GM19240 (cell line): Measurements from ENCODE around the gene ATP6V0E1.

Source experiments
- DNase-seq: peaks from one replicate; pipeline ENCODE4 v3.0.0; 2011; ENCODE audit warnings: low spot score; ENCODE audit not compliant: insufficient read length

ATP6V0E1 gene

DNA sequence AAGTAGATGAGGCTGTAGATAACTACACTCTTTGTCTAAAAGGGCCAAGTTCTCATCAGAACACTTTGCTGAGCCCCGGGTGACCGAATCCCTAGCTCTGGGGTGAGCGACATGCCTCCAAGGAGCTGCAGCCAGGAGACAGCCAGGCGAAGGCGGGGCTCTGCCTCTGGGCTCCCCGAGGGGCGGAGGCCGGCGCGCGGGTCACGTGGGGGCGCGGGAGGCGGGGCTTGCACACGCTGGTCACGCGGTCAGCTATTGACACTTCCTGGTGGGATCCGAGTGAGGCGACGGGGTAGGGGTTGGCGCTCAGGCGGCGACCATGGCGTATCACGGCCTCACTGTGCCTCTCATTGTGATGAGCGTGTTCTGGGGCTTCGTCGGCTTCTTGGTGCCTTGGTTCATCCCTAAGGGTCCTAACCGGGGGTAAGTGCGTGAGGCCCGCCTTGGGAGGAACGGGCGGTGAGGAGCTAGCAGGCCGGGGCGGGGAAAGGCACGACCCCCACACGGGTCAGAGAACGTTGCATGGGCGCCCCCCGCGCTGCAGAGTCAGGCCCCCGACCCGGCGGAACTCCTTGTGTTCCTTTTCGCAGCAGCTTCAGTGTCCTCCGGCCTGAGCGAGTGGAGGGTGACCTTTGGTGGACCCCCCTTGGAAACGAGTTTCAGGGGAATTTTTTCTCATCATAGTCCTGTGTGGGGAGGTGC is at the start of gene ATP6V0E1:
Gene ATP6V0E1 (plus strand): TSS at position 230 of the 702 bp plus-strand sequence. CDS start 90 bp downstream, at position 320.
- DNase-seq, result peak; percentile 86

DNA sequence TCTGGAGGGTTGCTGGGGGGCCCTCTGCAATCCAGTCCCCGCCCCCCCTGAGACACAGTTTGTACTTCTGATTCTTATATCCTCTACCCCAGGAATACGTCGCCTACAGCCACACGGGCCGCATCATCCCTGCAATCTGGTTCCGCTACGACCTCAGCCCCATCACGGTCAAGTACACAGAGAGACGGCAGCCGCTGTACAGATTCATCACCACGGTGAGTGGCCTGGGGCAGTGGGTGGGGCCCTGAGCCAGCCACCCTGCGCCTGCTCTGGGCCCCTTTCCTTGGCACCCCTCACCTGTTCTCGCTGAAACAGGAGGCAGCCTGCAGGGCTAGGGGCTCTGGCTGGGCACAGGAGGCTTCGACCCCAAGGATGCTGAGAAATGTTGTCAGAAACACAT is 48.5 kb upstream of the ATP6V0E1 start:
- no peak for DNase-seq

DNA sequence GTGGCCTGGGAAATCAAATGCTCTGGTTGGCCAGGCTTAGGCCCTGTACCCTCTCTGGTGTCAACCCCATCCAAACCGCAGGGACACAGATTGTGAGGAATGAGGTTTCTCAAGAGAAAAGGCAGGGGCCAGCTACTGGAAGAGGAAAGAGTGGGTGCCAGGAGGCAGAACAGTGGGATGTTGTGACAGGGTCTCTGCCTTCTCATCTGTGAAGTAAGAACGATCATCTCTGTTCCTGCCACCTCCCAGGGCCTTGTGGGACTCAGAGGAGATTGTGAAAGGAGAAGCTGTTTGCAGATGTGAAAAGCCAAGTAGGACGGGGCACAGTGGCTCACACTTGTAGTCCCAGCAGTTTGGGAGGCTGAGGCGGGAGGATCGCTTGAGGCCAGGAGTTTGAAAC is 47.2 kb upstream of the ATP6V0E1 start:
- DNase-seq, result no peak

DNA sequence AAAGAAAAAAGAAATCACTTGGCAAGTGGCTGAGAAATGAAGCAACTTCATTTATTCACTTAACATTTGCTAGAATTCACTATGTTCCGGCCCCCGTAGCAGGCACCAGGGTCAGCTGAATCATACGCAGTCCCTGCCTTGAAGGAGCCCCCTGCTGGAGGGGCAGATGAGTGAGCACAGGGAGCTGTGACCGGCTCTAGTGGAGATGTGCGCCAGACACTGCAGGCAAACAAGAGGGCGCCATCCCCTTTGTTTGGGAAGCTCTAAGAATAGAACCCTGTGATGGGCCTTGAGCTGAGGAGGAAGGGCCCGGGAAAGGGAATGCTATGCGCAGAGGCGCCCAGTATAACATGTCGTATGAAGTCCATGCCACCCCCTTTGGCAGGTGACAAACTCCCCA is 44.5 kb upstream of the ATP6V0E1 start:
- DNase-seq, result no peak

DNA sequence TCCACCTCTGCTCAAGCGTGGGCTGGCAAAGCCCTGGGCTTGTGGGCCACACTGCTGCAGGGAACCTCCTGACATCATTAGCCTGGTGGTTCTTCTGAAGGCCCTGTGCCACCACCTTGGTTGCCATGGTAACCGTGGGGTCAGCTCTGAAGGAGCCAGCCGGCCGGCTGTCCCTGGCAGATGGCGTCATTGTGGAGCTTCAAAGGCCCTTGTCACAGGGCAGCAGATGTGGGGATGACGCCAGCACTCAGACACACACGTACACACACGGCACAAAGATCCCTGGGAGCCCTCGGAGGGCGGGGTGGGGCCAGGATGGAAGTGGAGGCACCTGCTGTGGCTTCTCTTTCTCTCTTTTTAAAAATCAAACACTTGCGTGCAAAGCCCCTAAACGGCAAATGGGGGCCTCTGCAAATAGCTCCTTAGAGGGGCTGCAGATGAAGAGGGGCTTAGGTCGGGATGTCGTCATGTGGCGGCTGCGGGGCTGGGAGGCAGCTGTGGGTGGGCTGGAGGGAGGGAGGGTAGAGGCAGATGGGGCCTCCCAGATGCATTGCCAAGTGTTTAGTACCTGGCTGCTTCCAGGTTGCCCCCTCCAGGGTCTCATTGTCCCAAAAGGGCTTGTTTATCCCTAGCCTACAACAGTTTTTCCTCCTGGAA is 43.8 kb upstream of the ATP6V0E1 start:
- no peak for DNase-seq

DNA sequence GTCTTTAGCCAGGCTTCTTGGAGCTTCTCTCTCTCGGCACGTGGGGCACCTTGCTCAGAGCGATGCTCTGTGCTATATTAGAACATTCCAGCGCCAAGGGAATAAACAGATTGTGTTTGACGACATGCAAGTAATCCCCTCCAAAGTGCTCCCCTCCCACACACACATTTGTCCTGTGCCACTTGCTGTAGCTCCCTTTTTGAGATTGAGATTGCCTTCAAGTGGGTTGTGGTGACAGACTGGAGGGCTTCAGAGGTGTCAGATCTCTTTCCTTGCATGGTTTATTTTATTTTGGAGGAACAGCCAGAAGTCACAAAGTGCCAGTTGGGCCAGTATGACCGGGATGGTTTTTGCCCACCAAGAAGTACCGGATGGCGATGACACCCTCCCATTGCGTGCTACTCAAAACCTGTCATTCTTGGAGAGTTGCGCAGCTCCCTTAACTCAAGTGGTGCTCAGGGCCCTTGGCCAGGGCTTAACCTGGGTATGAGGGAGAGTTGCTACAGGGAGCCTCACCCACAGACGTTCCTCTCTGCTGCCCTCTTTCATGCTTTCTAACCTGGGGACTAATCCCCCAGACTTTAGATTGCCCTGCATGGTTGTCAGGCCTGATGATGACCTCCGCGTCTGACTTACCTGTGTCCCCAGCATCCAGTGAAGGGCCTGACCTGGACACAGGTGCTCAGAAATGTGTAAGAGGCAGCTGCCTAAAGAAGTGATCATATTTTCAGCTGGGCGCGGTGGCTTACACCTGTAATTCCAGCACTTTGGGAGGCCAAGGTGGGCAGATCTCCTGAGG is 43.1 kb upstream of the ATP6V0E1 start:
- no peak for DNase-seq

DNA sequence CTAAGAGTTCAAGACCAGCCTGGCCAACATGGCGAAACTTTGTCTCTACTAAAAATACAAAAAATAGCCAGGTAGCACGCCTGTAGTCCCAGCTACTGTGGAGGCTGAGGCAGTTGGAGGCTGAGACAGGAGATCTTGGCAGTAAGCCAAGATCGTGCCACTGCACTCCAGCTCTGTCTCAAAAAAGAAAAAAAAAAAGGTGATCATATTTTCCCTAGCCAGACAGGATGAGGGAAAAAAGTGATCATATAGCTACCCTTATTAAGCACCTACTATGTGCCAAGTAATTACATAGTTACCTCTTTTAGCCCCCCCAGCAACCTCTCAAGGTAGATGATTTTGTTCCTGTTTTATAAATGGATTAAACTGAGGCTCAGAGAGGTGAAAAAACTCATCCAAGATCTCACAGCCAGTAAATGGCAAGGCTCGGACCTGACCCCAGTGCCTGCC is 42.5 kb upstream of the ATP6V0E1 start:
- no peak for DNase-seq

DNA sequence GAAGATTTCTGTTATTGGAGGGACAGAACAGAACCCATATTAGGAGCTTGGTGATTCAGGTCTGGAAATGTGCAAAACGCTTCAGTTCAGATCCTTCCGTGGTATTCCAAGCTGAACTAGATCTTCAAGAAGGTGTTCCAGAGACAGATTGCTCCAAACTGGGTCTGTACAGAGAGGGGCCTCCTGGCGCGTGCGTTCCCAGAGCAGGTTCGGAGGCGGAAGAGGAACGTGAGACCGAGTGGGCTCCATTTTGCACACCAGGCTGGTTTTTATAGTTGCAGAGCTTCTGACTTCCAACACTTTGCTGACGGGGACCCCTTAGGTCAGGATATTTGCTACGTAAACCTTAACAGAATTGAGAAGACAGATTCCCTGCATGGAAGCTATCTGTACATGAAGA is 41.0 kb upstream of the ATP6V0E1 start:
- DNase-seq, result no peak

DNA sequence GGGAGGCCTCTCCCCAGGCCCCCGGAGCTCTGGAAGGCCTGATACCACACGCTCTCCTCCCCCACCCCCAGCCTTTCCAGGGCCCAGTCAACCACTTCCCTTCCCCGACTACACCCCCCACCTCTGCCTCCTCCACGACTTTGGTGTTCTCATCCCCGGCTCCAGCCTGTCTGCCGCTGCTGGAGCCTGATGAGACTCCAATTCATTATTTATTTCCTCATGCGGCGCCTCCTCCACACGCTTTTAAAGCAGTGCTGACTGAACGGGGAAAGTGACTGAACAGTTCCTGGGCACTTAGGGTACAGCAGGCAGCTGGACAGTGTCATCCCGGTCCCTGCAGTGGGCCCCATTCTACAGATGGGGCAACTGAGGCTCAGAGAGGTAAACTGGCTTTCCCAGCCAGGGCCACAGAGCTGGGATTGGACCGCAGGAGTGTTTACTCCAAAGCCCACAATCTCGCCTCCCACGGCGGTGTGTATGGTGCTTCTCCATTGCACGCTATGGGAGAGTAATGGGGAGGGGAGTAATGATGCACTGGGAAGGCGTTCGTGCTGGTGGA is 40.2 kb upstream of the ATP6V0E1 start:
- DNase-seq, result no peak

DNA sequence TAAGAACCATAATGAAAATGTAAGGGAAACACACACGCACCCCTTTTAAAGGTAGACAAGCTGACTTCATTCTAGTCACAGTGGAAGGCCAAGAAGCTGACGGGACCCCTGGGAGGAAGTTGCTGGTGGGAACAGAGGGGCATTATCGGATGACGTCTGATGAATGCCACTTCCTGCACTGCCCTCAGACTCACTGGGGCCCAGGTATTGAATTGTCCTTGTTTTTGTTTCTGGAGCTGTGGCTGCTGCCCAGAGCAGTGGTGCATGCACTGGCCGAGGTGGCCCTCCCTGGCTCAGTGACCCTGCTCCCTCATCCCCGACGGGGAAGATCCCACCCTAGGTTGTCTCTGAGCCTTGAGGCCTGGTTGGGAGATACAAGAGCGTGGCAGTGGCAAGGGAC is 39.7 kb upstream of the ATP6V0E1 start:
- DNase-seq, result no peak

DNA sequence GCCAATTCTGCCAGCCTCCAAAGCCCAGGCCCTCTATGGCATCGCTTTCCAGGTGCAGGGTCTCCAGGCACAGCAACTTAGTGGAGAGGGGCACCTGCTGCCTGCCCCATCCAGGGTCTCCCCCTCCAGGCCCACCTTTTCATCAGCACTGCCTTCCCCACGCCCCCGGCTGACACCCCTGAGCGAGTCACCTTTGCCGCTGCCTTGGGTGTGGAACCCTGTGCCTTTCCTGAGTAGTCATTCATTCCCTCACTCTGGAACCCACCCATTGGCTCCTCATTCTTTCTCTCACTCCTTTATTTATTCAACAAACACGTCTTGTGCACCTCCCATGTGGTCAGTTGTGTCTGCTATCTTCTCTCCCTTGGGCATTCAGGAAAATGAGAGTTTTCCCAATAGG is 38.8 kb upstream of the ATP6V0E1 start:
- no peak for DNase-seq

DNA sequence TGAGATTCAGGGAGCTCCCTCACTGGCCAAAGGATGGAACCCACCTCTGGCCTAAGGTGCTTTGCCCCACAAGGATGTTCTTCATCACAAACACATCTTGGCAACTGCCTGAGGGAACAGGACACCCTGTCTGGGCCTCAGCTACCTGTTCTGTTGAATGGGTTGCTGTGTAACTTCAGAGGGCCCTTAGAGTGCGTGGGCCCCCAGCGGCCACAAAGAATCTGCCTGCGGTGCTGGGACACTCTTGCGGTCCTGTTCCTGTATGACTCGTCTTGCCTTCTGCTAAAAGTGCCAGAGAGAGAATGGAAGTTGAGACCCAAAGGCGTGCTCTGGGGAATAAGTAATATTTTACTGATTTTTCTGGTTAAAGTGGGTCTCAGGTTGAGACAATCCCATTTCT is 38.4 kb upstream of the ATP6V0E1 start:
- no peak for DNase-seq

DNA sequence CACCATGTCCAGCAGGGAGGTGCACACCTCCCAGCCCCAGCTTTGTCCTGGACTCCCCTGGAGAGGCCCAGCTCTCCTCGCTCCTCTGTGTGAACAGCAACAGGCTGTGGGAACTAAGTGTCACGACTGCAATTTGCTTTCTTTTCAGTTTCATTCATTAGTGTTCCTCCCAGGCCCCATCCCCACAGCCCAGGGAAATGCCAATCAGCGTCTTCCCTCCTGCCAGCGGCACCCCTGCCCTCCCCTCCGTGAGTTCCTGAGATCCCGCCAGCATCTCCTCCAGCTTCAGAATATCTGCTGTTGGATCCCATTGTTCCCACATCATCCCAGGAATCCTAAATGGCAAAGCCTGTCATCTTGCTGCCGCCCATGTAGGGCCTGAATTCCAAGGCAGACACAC is 37.4 kb upstream of the ATP6V0E1 start:
- no peak for DNase-seq

DNA sequence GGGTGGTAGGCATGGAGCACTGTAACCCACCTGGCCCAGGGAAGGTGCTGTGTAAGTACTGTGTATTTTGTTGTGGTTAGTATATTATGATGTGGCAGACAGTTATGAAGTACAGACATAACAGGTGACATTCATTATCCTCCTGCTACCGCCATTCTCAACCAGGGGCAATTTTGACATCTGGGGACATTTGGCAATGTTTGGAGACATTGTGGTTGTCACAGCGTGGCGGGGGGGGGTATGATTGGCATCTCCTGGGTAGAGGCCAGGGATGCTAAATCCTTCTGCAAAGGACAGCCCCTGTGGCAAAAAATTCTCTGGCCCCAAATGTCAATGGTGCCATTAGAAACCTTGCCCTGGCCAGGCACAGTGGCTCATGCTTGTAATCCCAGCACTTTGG is 34.1 kb upstream of the ATP6V0E1 start:
- DNase-seq, result no peak

DNA sequence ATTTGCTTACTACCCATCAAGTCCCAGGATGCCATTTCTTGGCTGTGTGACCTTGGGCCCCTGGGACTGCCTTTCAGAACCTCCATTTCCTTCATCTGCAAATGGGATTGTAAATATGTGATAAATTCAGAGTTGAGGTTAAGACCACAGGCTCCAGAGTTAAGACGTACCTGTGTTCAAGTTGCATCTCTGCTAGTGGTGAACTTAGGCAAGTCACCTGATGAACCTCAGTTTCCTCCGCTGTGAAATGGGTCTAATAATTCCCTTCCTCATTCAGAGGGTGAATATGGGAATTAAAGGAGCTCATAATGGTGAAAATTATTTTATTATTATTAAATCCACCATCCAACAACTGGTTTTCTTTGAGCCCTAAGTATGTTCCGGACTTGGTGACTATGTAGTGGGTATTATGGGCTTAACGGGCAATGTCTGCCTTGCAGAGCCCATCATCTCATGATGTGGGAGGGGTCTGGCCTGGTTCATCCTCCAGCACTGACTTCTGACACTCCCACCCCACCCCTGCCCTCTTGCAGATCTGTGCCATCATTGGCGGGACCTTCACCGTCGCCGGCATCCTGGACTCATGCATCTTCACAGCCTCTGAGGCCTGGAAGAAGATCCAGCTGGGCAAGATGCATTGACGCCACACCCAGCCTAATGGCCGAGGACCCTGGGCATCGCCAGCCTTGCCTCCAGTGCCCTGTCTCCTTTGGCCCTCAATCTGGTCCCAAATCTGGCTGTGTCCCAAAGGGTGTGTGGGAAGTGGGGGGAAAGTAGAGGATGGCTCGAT is 33.2 kb upstream of the ATP6V0E1 start:
- DNase-seq, result no peak

DNA sequence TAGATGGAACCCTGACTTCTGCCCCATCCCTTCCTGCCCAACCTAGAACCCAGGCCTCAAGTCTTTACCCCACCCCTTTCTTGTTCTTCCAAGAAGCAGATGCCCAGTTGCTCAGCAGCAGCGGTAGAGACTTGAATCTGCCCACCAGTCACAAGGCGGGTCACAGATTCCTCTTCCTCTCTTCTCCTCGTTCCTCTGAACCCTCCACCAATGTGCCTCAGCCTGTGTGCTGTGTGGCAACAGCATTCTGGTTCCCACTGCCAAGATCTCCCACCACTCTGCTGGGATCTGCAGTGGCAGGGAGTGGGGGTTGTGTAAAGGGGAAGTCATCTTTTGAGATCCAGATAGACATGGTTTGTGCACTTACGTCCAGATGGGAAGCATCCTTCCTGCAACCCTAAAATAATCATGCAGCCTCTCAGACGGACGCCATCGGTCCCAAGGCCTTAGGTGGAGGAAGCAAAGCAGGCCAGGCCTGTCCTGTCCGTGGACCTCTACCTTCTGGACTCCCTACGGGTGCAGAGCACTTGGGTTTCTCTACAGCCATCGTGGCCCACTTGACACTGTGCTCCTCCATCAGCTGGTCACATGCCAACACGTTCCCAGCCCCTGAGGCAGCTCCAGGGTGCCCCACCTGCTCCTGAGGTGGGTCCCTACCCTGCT is 32.1 kb upstream of the ATP6V0E1 start:
- no peak for DNase-seq

DNA sequence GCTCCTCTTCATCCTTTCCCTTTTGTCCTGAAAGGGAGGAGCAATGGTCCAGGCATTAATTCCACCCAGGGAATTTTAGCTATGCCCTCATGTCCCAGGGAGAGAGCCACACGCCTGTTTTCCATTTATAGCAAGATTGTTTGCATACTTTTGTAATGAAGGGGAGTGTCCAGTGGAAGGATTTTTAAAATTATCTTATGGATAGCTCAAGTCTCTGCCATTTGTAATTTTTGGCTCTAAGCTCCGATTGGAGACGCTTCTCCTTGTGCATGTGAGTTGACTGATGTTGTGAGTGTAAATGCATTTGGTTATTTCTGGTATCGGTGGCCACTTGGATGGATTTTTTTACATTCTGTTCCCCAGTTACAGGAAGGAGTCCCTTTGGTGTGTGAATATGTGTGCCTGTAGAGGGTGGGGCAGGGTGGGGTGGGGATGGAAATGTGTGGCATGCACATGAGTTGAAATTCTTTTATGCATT is 31.5 kb upstream of the ATP6V0E1 start:
- DNase-seq, result no peak

DNA sequence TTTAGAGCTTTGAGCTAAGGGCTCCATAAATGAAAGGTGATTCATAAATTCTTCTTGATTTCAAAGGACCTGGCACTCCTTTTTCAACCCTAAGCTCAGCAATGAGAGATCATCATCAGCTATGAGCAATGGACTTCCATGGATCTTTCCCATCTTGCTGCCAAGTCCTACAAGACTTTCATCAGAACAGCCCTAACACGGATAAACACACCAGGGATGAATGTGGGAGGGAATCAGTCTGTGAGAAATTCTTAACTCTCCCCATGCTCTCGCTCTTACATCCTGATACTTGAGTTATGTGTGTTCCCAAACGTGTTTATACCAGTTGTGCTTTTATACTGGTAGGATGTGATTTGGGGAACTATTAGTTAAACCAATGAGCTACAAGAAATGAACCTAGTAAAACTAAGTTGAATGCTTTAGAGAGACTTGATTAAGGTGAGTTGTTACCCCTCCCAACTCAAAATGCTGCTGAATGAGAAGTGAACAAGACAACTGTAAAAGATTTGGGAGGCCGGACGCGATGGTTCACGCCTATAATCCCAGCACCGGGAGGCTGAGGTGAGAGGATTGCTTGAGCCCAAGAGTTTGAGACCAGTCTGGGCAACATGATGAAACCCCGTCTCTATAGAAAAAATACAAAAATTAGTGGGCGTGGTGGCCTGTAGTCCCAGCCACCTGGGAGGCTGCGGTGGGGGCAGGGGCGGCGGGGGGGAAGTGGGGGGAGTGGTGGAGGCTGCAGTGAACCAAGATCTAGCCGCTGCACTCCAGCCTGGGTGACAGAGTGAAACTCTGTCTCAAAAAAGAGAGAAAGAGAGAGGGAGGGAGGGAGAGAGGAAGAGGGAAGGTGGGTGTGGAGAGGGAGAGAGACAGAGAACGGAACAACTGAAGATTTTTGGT is 29.5 kb upstream of the ATP6V0E1 start:
- DNase-seq, result no peak

DNA sequence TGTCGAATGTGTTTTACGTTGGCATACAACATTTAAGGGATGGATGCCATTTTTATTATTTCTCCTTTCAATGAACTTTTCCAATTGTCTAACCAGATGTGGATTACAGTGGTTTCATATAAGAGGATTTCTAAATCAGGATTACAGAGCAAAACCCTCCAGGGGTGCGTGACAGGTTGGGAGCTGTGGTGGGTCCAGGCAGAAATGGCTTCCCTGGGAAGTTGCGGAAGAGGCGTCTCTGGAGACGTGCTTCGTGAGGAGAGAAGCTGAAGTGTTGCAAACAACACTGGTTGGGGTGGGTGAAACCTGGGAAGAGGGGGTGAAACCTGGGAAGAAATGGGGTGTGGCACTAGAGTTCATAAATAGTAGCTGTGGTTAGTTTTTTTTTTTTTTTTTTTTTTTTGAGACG is 28.8 kb upstream of the ATP6V0E1 start:
- DNase-seq, result no peak

DNA sequence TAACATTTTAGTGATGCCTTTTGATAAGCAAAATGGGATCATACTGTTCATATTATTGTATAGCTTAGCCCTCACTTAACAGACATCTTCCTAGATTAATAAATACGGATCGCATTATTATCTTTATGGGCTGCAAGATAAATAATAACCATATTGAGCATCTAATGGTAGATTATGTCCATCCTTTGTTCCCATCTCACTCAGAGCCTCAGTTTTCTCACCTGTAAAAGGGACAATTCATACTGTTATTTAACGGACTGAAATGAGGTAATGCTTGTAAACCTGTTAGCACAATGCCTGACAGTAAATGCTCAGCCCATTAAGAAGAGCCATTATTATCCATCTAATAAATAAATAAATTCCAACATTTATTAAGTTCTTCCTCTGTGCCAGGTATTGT is 27.3 kb upstream of the ATP6V0E1 start:
- no peak for DNase-seq
